Superior temporal gyrus (tissue), 1 donor: Measurements from ENCODE around the gene KCNIP3.
"Not testable (repeated sequence)": the region's sequence is repeated elsewhere in the genome, so short reads cannot be mapped to it uniquely, and the experiment has no call there.

Experiments
- DNase-seq: peaks from one replicate; pipeline ENCODE4 v3.0.0-alpha.2; 2016; ENCODE audit errors: extremely low spot score

The KCNIP3 gene

GRCh38 chr2:95383635-95384027 lies 86.5 kb downstream of the KCNIP3 start:
- DNase-seq = no peak

GRCh38 chr2:95384854-95385569 lies 87.9 kb downstream of the KCNIP3 start:
- no peak for DNase-seq

GRCh38 chr2:95385570-95385984 lies 88.4 kb downstream of the KCNIP3 start:
- DNase-seq = no peak

- no peak for DNase-seq
Measured at GRCh38 chr2:95386031-95386430, 88.9 kb downstream of the KCNIP3 start.

GRCh38 chr2:95387358-95387757 lies 90.2 kb downstream of the KCNIP3 start:
- DNase-seq = no peak

- DNase-seq = no peak
Measured at GRCh38 chr2:95388091-95388692, 91.0 kb downstream of the KCNIP3 start.

- DNase-seq = no peak
Measured at GRCh38 chr2:95388856-95389244, 91.7 kb downstream of the KCNIP3 start.

GRCh38 chr2:95389245-95390119 lies 92.3 kb downstream of the KCNIP3 start:
- DNase-seq = peak; percentile 70

GRCh38 chr2:95390272-95390880 lies 93.2 kb downstream of the KCNIP3 start:
- DNase-seq = no peak

- no peak for DNase-seq
Measured at GRCh38 chr2:95390881-95391321, 93.8 kb downstream of the KCNIP3 start.

- DNase-seq = no peak
Measured at GRCh38 chr2:95391641-95392310, 94.6 kb downstream of the KCNIP3 start.

- DNase-seq = no peak
Measured at GRCh38 chr2:95392320-95392719, 95.2 kb downstream of the KCNIP3 start.

GRCh38 chr2:95392730-95393455 lies 95.7 kb downstream of the KCNIP3 start:
- DNase-seq = no peak

GRCh38 chr2:95393901-95394300 lies 96.8 kb downstream of the KCNIP3 start:
- no peak for DNase-seq

GRCh38 chr2:95399061-95399460 lies 101.9 kb downstream of the KCNIP3 start:
- DNase-seq = no peak

GRCh38 chr2:95401480-95401879 lies 104.3 kb downstream of the KCNIP3 start:
- DNase-seq = no peak

GRCh38 chr2:95402004-95402369 lies 104.8 kb downstream of the KCNIP3 start:
- DNase-seq = not testable (repeated sequence)

GRCh38 chr2:95402370-95403203 lies 105.4 kb downstream of the KCNIP3 start, which contains the start of gene FAHD2A:
Gene FAHD2A (plus strand): TSS chr2:95402708. CDS start chr2:95405559, 2,851 bp downstream.
- peak; percentile 96 for DNase-seq

- peak; percentile 60 for DNase-seq
Measured at GRCh38 chr2:95403204-95403721, 106.1 kb downstream of the KCNIP3 start.

GRCh38 chr2:95403824-95404223 lies 106.7 kb downstream of the KCNIP3 start:
- DNase-seq = not testable (repeated sequence)
